Stimulated activated CD4-positive, alpha-beta T cell treated with anti-CD3 and anti-CD28 coated beads, TNF-alpha, amount 100 ng/mL, for 1 hour (primary cell): ENCODE results near the gene POU2F2.
A peak's percentile ranks its signal among the peaks of the same experiment; 100 is the strongest.

Experiments
- DNase-seq, 3 donors: peaks; one replicate each; pipeline ENCODE4 v3.0.0-alpha.2; 2020; ENCODE audit warnings: low read depth in 3 of 3, low spot score in 1 of 3

POU2F2 gene

GRCh38 chr19:42081584-42082203, 50.6 kb downstream of the POU2F2 start:
- no peak for DNase-seq

GRCh38 chr19:42080764-42081375, 51.4 kb downstream of the POU2F2 start:
- DNase-seq, result no peak

GRCh38 chr19:42079886-42080763, 52.1 kb downstream of the POU2F2 start:
- DNase-seq, result no peak

- no peak for DNase-seq
Measured at GRCh38 chr19:42079276-42079669, 53.0 kb downstream of the POU2F2 start.

GRCh38 chr19:42078538-42079275, 53.5 kb downstream of the POU2F2 start:
- no peak for DNase-seq

DNA sequence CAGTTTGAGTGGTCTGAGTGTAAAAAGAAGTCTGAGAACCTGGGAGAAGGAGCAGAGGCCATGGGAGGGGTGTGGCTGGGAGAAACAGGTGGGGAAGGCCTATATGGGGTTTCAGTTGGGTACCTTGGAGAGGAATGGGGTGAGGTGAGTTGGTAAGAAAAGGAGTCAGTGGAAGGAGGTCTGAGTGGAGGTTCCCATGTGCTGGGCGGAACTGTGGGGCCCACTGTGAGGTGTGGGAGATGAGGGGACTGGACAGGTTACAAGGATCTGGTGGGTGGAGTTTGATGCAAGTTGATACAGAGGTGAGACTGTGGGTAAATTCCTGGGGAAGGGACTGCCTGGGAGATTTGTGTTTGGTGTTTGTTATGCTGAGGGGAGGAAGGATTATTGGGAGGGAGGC, 54.2 kb downstream of the POU2F2 start:
- DNase-seq, result no peak

DNA sequence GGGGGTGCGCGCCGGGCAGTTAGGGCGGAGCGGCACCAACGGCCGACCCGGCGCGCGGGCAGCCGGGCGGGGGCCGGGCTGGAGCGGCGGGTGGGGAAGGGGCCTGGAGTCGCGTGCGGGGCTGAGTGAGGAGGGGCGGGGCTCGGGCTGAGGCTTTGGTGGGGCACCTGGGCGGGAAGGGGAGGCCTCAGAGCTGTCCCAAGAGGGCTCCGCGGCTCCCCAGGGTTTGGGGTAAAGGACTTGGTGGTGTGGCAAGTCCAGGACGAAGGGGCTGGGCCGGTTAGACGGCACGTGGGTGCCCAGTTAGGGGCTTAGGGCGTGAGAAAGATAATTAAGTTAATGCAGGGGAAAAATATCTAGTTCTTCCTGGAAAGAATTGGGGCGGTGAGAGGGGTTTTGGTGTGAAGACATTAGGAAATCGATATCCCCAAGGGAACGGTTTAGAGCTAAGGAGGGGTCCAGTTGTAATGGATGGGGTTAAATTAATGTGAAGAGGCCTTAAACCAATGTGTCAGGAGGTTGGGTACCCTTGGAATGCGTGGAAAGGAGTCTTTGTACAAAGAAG, 55.8 kb downstream of the POU2F2 start:
- peak in 2 of 3 donors; percentile 15 to 22 for DNase-seq

GRCh38 chr19:42075616-42076379, 56.4 kb downstream of the POU2F2 start, which contains the start of gene ZNF574:
TSS of gene ZNF574 (plus strand) at chr19:42076166. CDS start at chr19:42078607, 2,441 bp downstream.
- peak; percentile 92 to 93 (median 93) for DNase-seq

- no peak for DNase-seq
Measured at GRCh38 chr19:42075364-42075615, 57.0 kb downstream of the POU2F2 start.

DNA sequence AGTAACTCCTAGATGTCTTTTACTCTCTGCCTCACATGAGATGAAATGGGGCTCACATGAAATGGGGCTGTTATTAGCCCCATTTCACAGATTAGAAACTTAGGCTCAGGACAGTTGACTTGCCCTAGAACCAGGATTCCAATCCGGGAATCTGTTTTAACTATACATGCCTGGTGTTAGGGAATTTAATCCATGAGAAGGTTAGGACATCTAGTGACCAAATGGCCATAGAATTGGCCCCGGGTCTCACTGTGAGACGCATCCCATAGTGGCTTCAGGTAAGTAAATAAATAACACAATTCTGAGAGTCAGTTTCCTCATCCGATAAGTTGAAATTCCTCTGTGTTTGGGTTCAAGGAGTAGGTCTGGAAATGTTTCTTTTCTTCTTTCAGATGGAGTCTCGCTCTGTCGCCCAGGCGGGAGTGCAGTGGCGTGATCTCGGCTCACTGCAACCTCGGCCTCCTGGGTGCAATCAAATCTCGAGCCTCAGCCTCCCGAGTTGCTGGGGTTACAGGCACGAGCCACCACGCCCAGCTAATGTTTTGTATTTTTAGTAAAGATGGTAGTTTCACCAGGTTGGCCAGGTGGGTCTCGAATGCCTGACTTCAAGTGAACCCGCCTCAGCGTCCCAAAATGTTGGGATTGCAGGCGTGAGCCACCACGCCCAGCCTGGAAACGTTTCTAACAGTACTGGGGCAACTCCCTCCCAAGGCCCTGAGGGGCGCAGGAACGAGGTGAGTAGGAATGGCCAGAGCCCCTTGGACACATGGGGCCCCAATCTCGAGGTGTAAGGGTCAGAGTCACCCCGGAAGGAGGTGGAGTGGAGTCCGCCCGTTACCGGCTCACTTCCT, 57.5 kb downstream of the POU2F2 start:
- DNase-seq, result no peak

DNA sequence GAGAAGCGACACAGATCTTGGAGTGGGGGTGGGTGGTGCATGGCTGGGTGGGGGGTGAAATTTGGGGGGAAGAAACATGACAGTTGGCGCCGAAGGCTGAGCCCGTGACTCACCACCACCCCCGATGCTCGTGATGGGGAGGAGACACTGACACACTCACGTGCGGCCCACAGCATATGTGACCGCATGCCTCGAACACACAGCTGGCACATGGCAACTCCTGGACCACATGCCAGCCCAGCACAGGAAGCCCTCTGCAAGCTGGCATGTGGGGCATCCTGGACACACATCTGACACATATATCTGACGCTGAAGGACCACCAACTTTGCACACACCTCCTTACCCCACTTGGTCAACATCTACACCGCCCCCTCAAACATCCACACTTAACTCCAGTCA, 61.0 kb downstream of the POU2F2 start:
- no peak for DNase-seq

GRCh38 chr19:42069619-42070351, 62.5 kb downstream of the POU2F2 start, which contains the start of gene GRIK5:
TSS of gene GRIK5 (minus strand) at chr19:42070206. CDS start at chr19:42065770, 4,436 bp downstream.
- no peak for DNase-seq

DNA sequence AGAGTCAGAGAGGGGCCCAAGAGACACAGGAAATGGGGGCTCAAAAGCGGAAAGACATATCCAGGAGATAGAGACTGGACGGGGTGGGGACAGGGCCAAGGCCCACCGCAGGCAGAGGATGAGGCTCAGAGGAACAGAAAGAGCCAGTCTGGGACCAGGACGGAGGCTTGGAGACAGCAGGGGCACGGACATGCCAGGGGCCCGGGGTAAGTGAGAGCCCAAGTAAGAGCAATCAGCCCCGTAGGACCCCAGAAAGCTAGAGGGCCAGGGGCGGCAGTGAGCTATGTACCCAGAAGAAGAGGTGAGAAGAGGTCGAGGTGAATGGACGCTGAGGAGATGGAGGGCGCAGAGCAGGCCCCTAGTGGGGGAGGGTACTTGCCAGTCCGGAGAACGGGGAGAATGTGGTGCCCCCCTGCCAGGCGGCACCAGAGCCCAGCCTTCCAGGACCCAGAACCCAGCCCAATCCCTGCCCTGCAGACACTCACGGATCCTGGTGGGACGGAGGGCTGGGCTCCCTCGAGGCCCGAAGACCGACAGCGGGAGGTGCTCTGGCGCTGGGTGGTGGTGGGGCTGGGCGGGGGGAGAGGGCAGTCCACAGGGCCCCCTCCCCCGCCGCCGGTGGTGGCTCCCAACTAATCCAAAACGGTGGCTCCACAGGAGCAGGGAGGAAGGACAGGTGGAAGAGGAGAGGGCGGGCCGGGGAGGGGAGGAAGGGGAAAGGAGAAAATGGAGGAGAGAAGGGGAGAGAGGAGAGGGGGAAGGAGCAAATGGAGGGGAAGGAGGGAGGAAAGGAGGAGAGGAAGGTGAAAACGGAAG, 63.3 kb downstream of the POU2F2 start:
- no peak for DNase-seq

GRCh38 chr19:42068361-42068755, 63.9 kb downstream of the POU2F2 start:
- no peak for DNase-seq

GRCh38 chr19:42067315-42067888, 64.8 kb downstream of the POU2F2 start:
- no peak for DNase-seq

GRCh38 chr19:42066075-42066754, 66.0 kb downstream of the POU2F2 start:
- DNase-seq, result no peak

DNA sequence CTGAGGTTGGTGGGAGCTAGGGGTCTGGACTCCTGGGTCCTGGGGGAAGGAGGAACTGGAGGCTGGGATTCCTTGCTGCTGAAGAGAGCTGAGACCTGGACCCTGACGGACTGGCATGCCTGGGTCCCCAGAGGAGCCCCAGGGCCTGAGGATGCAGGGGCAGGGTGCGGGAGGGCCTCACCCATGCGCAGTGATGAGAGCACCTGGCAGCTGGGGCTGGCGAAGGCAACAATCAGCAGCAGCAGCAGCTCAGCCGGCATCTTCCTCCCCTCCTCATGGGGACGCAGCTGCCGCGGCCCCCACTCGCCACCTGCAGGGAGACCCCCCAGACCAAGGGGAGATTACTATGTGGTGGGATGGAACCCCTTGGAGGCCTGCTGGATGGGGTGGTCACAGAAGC, 66.7 kb downstream of the POU2F2 start:
- DNase-seq, result no peak
